Measurements from ENCODE around the gene ARL6. TPM values are rescaled to one million over a fixed set of nuclear protein-coding genes. Genes with fewer than 3 reads are reported as not detected.

ARL6 gene
- total RNA-seq, 1 experiment from 2014 or later = 8.8 TPM

GRCh38 chr3:97772926-97773325 is 8.4 kb downstream of the ARL6 start:
- Histone ChIP-seq H3K36me3 (ENCODE audit: control insufficient read depth, insufficient read depth, low read length) (no peaks in the 10 kb centered on the region), H3K27ac (ENCODE audit: low read length) (no peak overlapping the region), H3K4me1 (ENCODE audit: control insufficient read depth, insufficient read depth, low read length) (no peaks in the 10 kb centered on the region), H3K9me3 (ENCODE audit: control insufficient read depth, insufficient read depth, low read depth, low read length) (no peaks in the 10 kb centered on the region), H3K27me3 (ENCODE audit: control insufficient read depth, insufficient read depth, low read length) (no peaks in the 10 kb centered on the region), H3K4me3 (ENCODE audit: low read depth in 2 of 2, low read length in 2 of 2) (no peak overlapping the region)
- ATAC-seq (no peak), DNase-seq (ENCODE audit: low read depth, low spot score) (no peak)
- CTCF ChIA-PET = no interaction called here
- TF ChIP-seq POLR2AphosphoS5 (IDR thresholded peaks at IDR 0.05; ENCODE audit: low read depth, low read length) (no peak), TCF7L2 (IDR thresholded peaks at IDR 0.05; ENCODE audit: low read depth, low read length) (no peak), CTCF (IDR thresholded peaks at IDR 0.05) (no peak), SIN3A (IDR thresholded peaks at IDR 0.05; ENCODE audit: borderline replicate concordance, insufficient read depth, low read depth, low read length) (no peak), REST (IDR thresholded peaks at IDR 0.05; ENCODE audit: insufficient read depth in 1 of 2, low read depth in 2 of 2, low read length in 1 of 2) (no peak)
- POLR2A ChIA-PET = no interaction called here
- no TSS peak for BruUV-seq (replicated peaks)
- intact Hi-C loops (cut with micrococcal nuclease; ENCODE audit: unreplicated experiment) = no loop called here
- in situ Hi-C loops (cut with HindIII; ENCODE audit: low pct_unique_long_range_greater_than_20kb, low sequenced_read_pairs) = no loop called here

- no peaks in the 10 kb centered on the region for H3K9me3 ChIP-seq (ENCODE audit: control insufficient read depth, insufficient read depth, low read depth, low read length)
- CTCF ChIA-PET = no interaction called here
- no peak overlapping the region for H3K27ac ChIP-seq (ENCODE audit: low read length)
- H3K27me3 ChIP-seq (ENCODE audit: control insufficient read depth, insufficient read depth, low read length) = no peaks in the 10 kb centered on the region
- in situ Hi-C loops (cut with HindIII; ENCODE audit: low pct_unique_long_range_greater_than_20kb, low sequenced_read_pairs) = no loop called here
- intact Hi-C loops (cut with micrococcal nuclease; ENCODE audit: unreplicated experiment) = no loop called here
- no peak for DNase-seq (ENCODE audit: low read depth, low spot score)
- no TSS peak for BruUV-seq (replicated peaks)
- H3K36me3 ChIP-seq (ENCODE audit: control insufficient read depth, insufficient read depth, low read length) = no peaks in the 10 kb centered on the region
- POLR2A ChIA-PET = interaction anchor here (1.0 kb wide), 1 partner anchor 43 kb away, joined by 4 read pairs; no protein-coding TSS in a partner anchor
- no peaks in the 10 kb centered on the region for H3K4me1 ChIP-seq (ENCODE audit: control insufficient read depth, insufficient read depth, low read length)
- no peak for ATAC-seq
- no peak overlapping the region for H3K4me3 ChIP-seq (ENCODE audit: low read depth in 2 of 2, low read length in 2 of 2)
- no peak for TF ChIP-seq TCF7L2 (IDR thresholded peaks at IDR 0.05; ENCODE audit: low read depth, low read length)
- no peak for TF ChIP-seq SIN3A (IDR thresholded peaks at IDR 0.05; ENCODE audit: borderline replicate concordance, insufficient read depth, low read depth, low read length)
- TF ChIP-seq POLR2AphosphoS5 (IDR thresholded peaks at IDR 0.05; ENCODE audit: low read depth, low read length) = no peak
- no peak for TF ChIP-seq CTCF (IDR thresholded peaks at IDR 0.05)
- no peak for TF ChIP-seq REST (IDR thresholded peaks at IDR 0.05; ENCODE audit: insufficient read depth in 1 of 2, low read depth in 2 of 2, low read length in 1 of 2)
Measured at GRCh38 chr3:97778152-97778551, 13.6 kb downstream of the ARL6 start.
